ENCODE results near the gene HRH3.

Gene HRH3

GRCh38 chr20:62209850-62210495 is 10.1 kb downstream of the HRH3 start:
- no peak for DNase-seq (ENCODE audit: low spot score in 2 of 2)
- H3K4me3 Mint-ChIP-seq, result no peak overlapping the region
- H3K27ac Mint-ChIP-seq, result no peak overlapping the region
- H3K9me3 Mint-ChIP-seq, result no peaks in the 10 kb centered on the region
- no peaks in the 10 kb centered on the region for H3K36me3 Mint-ChIP-seq
- ATAC-seq (ENCODE audit: low read depth), result no peak
- H3K4me1 Mint-ChIP-seq, result no peaks in the 10 kb centered on the region
- H3K27me3 Mint-ChIP-seq, result peaks cover 9% of the 10 kb centered on the region

- Mint-ChIP-seq H3K9me3 (no peaks in the 10 kb centered on the region), H3K36me3 (no peaks in the 10 kb centered on the region), H3K4me3 (no peak overlapping the region), H3K27me3 (peaks cover 6% of the 10 kb centered on the region), H3K27ac (no peak overlapping the region), H3K4me1 (no peaks in the 10 kb centered on the region)
- ATAC-seq (ENCODE audit: low read depth), result no peak
- no peak for DNase-seq (ENCODE audit: low spot score in 2 of 2)
These were observed 11.0 kb downstream of the HRH3 start for GRCh38 chr20:62208795-62209755.

- no peak overlapping the region for H3K27ac Mint-ChIP-seq
- no peak for DNase-seq (ENCODE audit: low spot score in 2 of 2)
- H3K9me3 Mint-ChIP-seq, result no peaks in the 10 kb centered on the region
- ATAC-seq (ENCODE audit: low read depth), result no peak
- H3K36me3 Mint-ChIP-seq, result no peaks in the 10 kb centered on the region
- peaks cover 2% of the 10 kb centered on the region for H3K27me3 Mint-ChIP-seq
- peaks cover 5% of the 10 kb centered on the region for H3K4me1 Mint-ChIP-seq
- no peak overlapping the region for H3K4me3 Mint-ChIP-seq
These were observed 11.8 kb downstream of the HRH3 start for GRCh38 chr20:62208061-62208794.

- peaks cover 17% of the 10 kb centered on the region for H3K4me1 Mint-ChIP-seq
- no peaks in the 10 kb centered on the region for H3K27me3 Mint-ChIP-seq
- no peaks in the 10 kb centered on the region for H3K36me3 Mint-ChIP-seq
- H3K4me3 Mint-ChIP-seq, result no peak overlapping the region
- ATAC-seq (ENCODE audit: low read depth) (no peak), DNase-seq (ENCODE audit: low spot score in 2 of 2) (no peak)
- H3K27ac Mint-ChIP-seq, result no peak overlapping the region
- H3K9me3 Mint-ChIP-seq, result no peaks in the 10 kb centered on the region
These were observed 13.7 kb downstream of the HRH3 start for GRCh38 chr20:62206388-62206775.

GRCh38 chr20:62205618-62206387 is 14.3 kb downstream of the HRH3 start:
- no peak for ATAC-seq (ENCODE audit: low read depth)
- Mint-ChIP-seq H3K27me3 (no peaks in the 10 kb centered on the region), H3K27ac (no peak overlapping the region), H3K4me3 (no peak overlapping the region), H3K9me3 (no peaks in the 10 kb centered on the region), H3K4me1 (peaks cover 20% of the 10 kb centered on the region), H3K36me3 (no peaks in the 10 kb centered on the region)
- DNase-seq (ENCODE audit: low spot score in 2 of 2), result no peak

- peaks cover 20% of the 10 kb centered on the region for H3K4me1 Mint-ChIP-seq
- DNase-seq (ENCODE audit: low spot score in 2 of 2) (no peak), ATAC-seq (ENCODE audit: low read depth) (no peak)
- H3K36me3 Mint-ChIP-seq, result peaks cover 10% of the 10 kb centered on the region
- no peak overlapping the region for H3K4me3 Mint-ChIP-seq
- no peaks in the 10 kb centered on the region for H3K9me3 Mint-ChIP-seq
- no peak overlapping the region for H3K27ac Mint-ChIP-seq
- no peaks in the 10 kb centered on the region for H3K27me3 Mint-ChIP-seq
These were observed 16.6 kb downstream of the HRH3 start for GRCh38 chr20:62203378-62204030.

GRCh38 chr20:62202676-62203377 is 17.3 kb downstream of the HRH3 start:
- Mint-ChIP-seq H3K27ac (no peak overlapping the region), H3K27me3 (no peaks in the 10 kb centered on the region), H3K4me3 (no peak overlapping the region), H3K36me3 (peaks cover 10% of the 10 kb centered on the region), H3K4me1 (peaks cover 20% of the 10 kb centered on the region), H3K9me3 (no peaks in the 10 kb centered on the region)
- ATAC-seq (ENCODE audit: low read depth), result no peak
- no peak for DNase-seq (ENCODE audit: low spot score in 2 of 2)

GRCh38 chr20:62202083-62202395 is 18.0 kb downstream of the HRH3 start:
- no peak overlapping the region for H3K4me3 Mint-ChIP-seq
- ATAC-seq (ENCODE audit: low read depth) (no peak), DNase-seq (ENCODE audit: low spot score in 2 of 2) (no peak)
- H3K27me3 Mint-ChIP-seq, result no peaks in the 10 kb centered on the region
- H3K9me3 Mint-ChIP-seq, result no peaks in the 10 kb centered on the region
- H3K4me1 Mint-ChIP-seq, result peaks cover 20% of the 10 kb centered on the region
- H3K36me3 Mint-ChIP-seq, result peaks cover 10% of the 10 kb centered on the region
- peak overlapping the region; percentile 39 for H3K27ac Mint-ChIP-seq

- H3K4me1 Mint-ChIP-seq, result peaks cover 20% of the 10 kb centered on the region
- peak overlapping the region; percentile 39 for H3K27ac Mint-ChIP-seq
- H3K36me3 Mint-ChIP-seq, result peaks cover 10% of the 10 kb centered on the region
- ATAC-seq (ENCODE audit: low read depth) (peak; percentile 94), DNase-seq (ENCODE audit: low spot score in 2 of 2) (peak in 1 of 2 donors; percentile 23)
- H3K4me3 Mint-ChIP-seq, result peak overlapping the region; percentile 78
- H3K27me3 Mint-ChIP-seq, result no peaks in the 10 kb centered on the region
- H3K9me3 Mint-ChIP-seq, result no peaks in the 10 kb centered on the region
These were observed 18.6 kb downstream of the HRH3 start for GRCh38 chr20:62201173-62202082.

GRCh38 chr20:62200491-62201172 is 19.4 kb downstream of the HRH3 start:
- no peak overlapping the region for H3K27ac Mint-ChIP-seq
- peaks cover 11% of the 10 kb centered on the region for H3K36me3 Mint-ChIP-seq
- H3K4me3 Mint-ChIP-seq, result no peak overlapping the region
- H3K27me3 Mint-ChIP-seq, result no peaks in the 10 kb centered on the region
- DNase-seq (ENCODE audit: low spot score in 2 of 2), result no peak
- no peaks in the 10 kb centered on the region for H3K9me3 Mint-ChIP-seq
- peaks cover 20% of the 10 kb centered on the region for H3K4me1 Mint-ChIP-seq
- no peak for ATAC-seq (ENCODE audit: low read depth)

GRCh38 chr20:62198931-62199330 is 21.1 kb downstream of the HRH3 start:
- H3K9me3 Mint-ChIP-seq, result no peaks in the 10 kb centered on the region
- DNase-seq (ENCODE audit: low spot score in 2 of 2), result no peak
- H3K36me3 Mint-ChIP-seq, result peaks cover 12% of the 10 kb centered on the region
- no peak overlapping the region for H3K4me3 Mint-ChIP-seq
- no peak for ATAC-seq (ENCODE audit: low read depth)
- H3K4me1 Mint-ChIP-seq, result peaks cover 23% of the 10 kb centered on the region
- no peak overlapping the region for H3K27ac Mint-ChIP-seq
- no peaks in the 10 kb centered on the region for H3K27me3 Mint-ChIP-seq

- peaks cover 21% of the 10 kb centered on the region for H3K4me1 Mint-ChIP-seq
- H3K9me3 Mint-ChIP-seq, result no peaks in the 10 kb centered on the region
- H3K4me3 Mint-ChIP-seq, result no peak overlapping the region
- DNase-seq (ENCODE audit: low spot score in 2 of 2), result no peak
- H3K36me3 Mint-ChIP-seq, result peaks cover 12% of the 10 kb centered on the region
- no peaks in the 10 kb centered on the region for H3K27me3 Mint-ChIP-seq
- ATAC-seq (ENCODE audit: low read depth), result no peak
- no peak overlapping the region for H3K27ac Mint-ChIP-seq
These were observed 21.6 kb downstream of the HRH3 start for GRCh38 chr20:62198496-62198895.
